GM12878 (cell line): ENCODE data around the gene BCAR3. TPM values are rescaled to one million over a fixed set of nuclear protein-coding genes. Genes with fewer than 3 reads are reported as not detected.

Experiments used
- ATAC-seq: fragments of 200-7000 bp; cut with Tn5 transposase; 3 replicates; pipeline ENCODE4 v1.9.1; 2020; ENCODE audit warnings: mild to moderate bottlenecking, moderate library complexity
- BruUV-seq: library from RNA; stranded (reverse); fragments of 400-500 nt; replicated peaks from 2 replicates; lab custom pipeline; 2021; lab: Mats Ljungman, UMichigan
- CTCF ChIA-PET: fragments of 300-600 bp; sonication (Branson Sonifier 250); formaldehyde crosslinking; extraction: SDS; loops from one replicate; lab custom pipeline; 2021; ENCODE audit warnings: inconsistent platforms; lab: Yijun Ruan, JAX
- POLR2A ChIA-PET: fragments of 350-600 bp; formaldehyde crosslinking; extraction: SDS; loops from one replicate; lab custom pipeline; 2021; ENCODE audit warnings: inconsistent platforms; lab: Charles Lee
- RAD21 ChIA-PET: fragments of 300-600 bp; sonication (Branson Sonifier 250); formaldehyde crosslinking; loops from one replicate; lab custom pipeline; 2023; ENCODE audit warnings: antibody characterized with exemption; ENCODE audit not compliant: unreplicated experiment; lab: Charles Lee
- SMC1A ChIA-PET: fragments of 300-600 bp; sonication (Branson Sonifier 250); formaldehyde crosslinking; loops from one replicate; lab custom pipeline; 2023; ENCODE audit not compliant: unreplicated experiment, uncharacterized antibody; lab: Charles Lee
- DNase-seq: peaks from one replicate; pipeline ENCODE4 v3.0.0-alpha.2; 2011; ENCODE audit warnings: low read depth, low spot score
- FAIRE-seq: peaks from 3 replicates; lab custom pipeline; 2011; peaks lifted over from hg19 to GRCh38; lab: Jason Lieb, UNC
- H2AFZ ChIP-seq: 2 replicates; pipeline ENCODE4 v1.6.0; 2011; ENCODE audit warnings: low read depth, low read length, control low read depth; ENCODE audit not compliant: control insufficient read depth
- H3K27ac ChIP-seq: 2 replicates; pipeline ENCODE4 v1.5.1; 2011; ENCODE audit warnings: control low read depth; ENCODE audit not compliant: control insufficient read depth, insufficient read depth
- H3K27me3 ChIP-seq, 2 experiments: replicated peaks in 1 of 2; 2 replicates each; pipeline versions ENCODE4 v1.6.0 to v1.6.1; 2011; ENCODE audit warnings: low read length in 1 of 2; ENCODE audit not compliant: control insufficient read depth in 2 of 2, insufficient read depth in 2 of 2
- H3K36me3 ChIP-seq, 2 experiments: 2 replicates each; pipeline ENCODE4 v1.5.1; 2011; ENCODE audit warnings: low read length in 1 of 2; ENCODE audit not compliant: control insufficient read depth in 2 of 2, insufficient read depth in 2 of 2
- H3K4me1 ChIP-seq: 2 replicates; pipeline ENCODE4 v1.6.1; 2011; ENCODE audit warnings: mild to moderate bottlenecking, low read length, moderate library complexity, mixed read lengths; ENCODE audit not compliant: control insufficient read depth, insufficient read depth
- H3K4me2 ChIP-seq: 2 replicates; pipeline ENCODE4 v1.6.0; 2011; ENCODE audit warnings: control low read depth; ENCODE audit not compliant: control insufficient read depth, insufficient read depth
- H3K4me3 ChIP-seq: fragments of 200-600 bp; sonication (generic); 2 replicates; pipeline ENCODE4 v1.5.1; 2016
- H3K79me2 ChIP-seq: 2 replicates; pipeline ENCODE4 v1.6.0; 2011; ENCODE audit warnings: low read length; ENCODE audit not compliant: control insufficient read depth, insufficient read depth
- H3K9ac ChIP-seq: 2 replicates; pipeline ENCODE4 v1.8.0; 2011; ENCODE audit warnings: low read length, control low read depth, mixed read lengths; ENCODE audit not compliant: control insufficient read depth, insufficient read depth
- H3K9me3 ChIP-seq: replicated peaks from 3 replicates; pipeline ENCODE4 v1.5.1; 2011; ENCODE audit warnings: mild to moderate bottlenecking, low read length; ENCODE audit not compliant: control insufficient read depth, insufficient read depth
- H4K20me1 ChIP-seq: 2 replicates; pipeline ENCODE4 v1.6.0; 2011; ENCODE audit not compliant: control insufficient read depth, insufficient read depth
- BACH1 ChIP-seq: fragments of 450-650 bp; IDR thresholded peaks from 2 replicates; pipeline ENCODE4 v1.6.1; 2017; ENCODE audit warnings: mild to moderate bottlenecking, borderline replicate concordance
- CBFB ChIP-seq: IDR thresholded peaks from 2 replicates; pipeline ENCODE4 v1.6.1; 2016; ENCODE audit warnings: antibody characterized with exemption, low read depth
- CREB1 ChIP-seq: IDR thresholded peaks from 2 replicates; pipeline ENCODE4 v1.6.1; 2012; ENCODE audit warnings: low read depth, mild to moderate bottlenecking, inconsistent platforms
- DPF2 ChIP-seq: fragments of 450-650 bp; IDR thresholded peaks from 2 replicates; pipeline ENCODE4 v1.6.1; 2017; ENCODE audit warnings: mild to moderate bottlenecking
- E2F4 ChIP-seq: IDR thresholded peaks from 2 replicates; pipeline ENCODE4 v1.6.1; 2012; ENCODE audit warnings: low read depth, low read length, improper control_type of control experiment
- EZH2 ChIP-seq: IDR thresholded peaks from 2 replicates; pipeline ENCODE4 v1.6.1; 2012; ENCODE audit warnings: low read depth, mild to moderate bottlenecking, control low read depth, inconsistent platforms, low read length, borderline replicate concordance; ENCODE audit not compliant: control insufficient read depth
- HDAC6 ChIP-seq: fragments of 200-600 bp; sonication (generic); IDR thresholded peaks from one replicate; pipeline ENCODE4 v1.8.0; 2017; ENCODE audit warnings: antibody characterized with exemption; ENCODE audit not compliant: unreplicated experiment
- IRF3 ChIP-seq: fragments of 450-650 bp; IDR thresholded peaks from 2 replicates; pipeline ENCODE4 v1.6.1; 2014; ENCODE audit warnings: mild to moderate bottlenecking
- LARP7 ChIP-seq: fragments of 450-650 bp; IDR thresholded peaks from 2 replicates; pipeline ENCODE4 v1.6.1; 2017; ENCODE audit warnings: mild to moderate bottlenecking
- MEF2A ChIP-seq: IDR thresholded peaks from 2 replicates; pipeline ENCODE4 v1.6.1; 2011; ENCODE audit warnings: low read depth, mild to moderate bottlenecking, low read length, moderate library complexity; ENCODE audit not compliant: insufficient read depth
- NFYA ChIP-seq: IDR thresholded peaks from 2 replicates; pipeline ENCODE4 v1.6.1; 2011; ENCODE audit warnings: low read depth, mild to moderate bottlenecking, low read length, improper control_type of control experiment, borderline replicate concordance
- NKRF ChIP-seq: fragments of 450-650 bp; conservative IDR thresholded peaks from 2 replicates; pipeline ENCODE4 v1.6.1; 2017; ENCODE audit warnings: mild to moderate bottlenecking, moderate library complexity
- NRF1 ChIP-seq: conservative IDR thresholded peaks from 2 replicates; pipeline ENCODE4 v1.6.1; 2011; ENCODE audit warnings: mild to moderate bottlenecking, low read depth, low read length, improper control_type of control experiment
- PAX8 ChIP-seq: fragments of 450-650 bp; IDR thresholded peaks from 2 replicates; pipeline ENCODE4 v1.6.1; 2017; ENCODE audit warnings: mild to moderate bottlenecking, moderate library complexity
- POLR2AphosphoS5 ChIP-seq: IDR thresholded peaks from 2 replicates; pipeline ENCODE4 v1.6.1; 2011; ENCODE audit warnings: mild to moderate bottlenecking, low read length, inconsistent platforms
- RCOR1 ChIP-seq: conservative IDR thresholded peaks from 2 replicates; pipeline ENCODE4 v1.6.1; 2012; ENCODE audit warnings: low read depth, low read length, improper control_type of control experiment
- RELA ChIP-seq: fragments of 450-650 bp; IDR thresholded peaks from 2 replicates; pipeline ENCODE4 v1.8.0; 2014; ENCODE audit warnings: borderline replicate concordance; ENCODE audit not compliant: partially characterized antibody
- SUZ12 ChIP-seq: fragments of 200-600 bp; sonication (generic); IDR thresholded peaks from one replicate; pipeline ENCODE4 v1.6.1; 2018; ENCODE audit warnings: antibody characterized with exemption, mild to moderate bottlenecking; ENCODE audit not compliant: unreplicated experiment
- ZBTB11 ChIP-seq: fragments of 450-650 bp; formaldehyde crosslinking; IDR thresholded peaks from 2 replicates; pipeline ENCODE4 v1.5.0; 2022; ENCODE audit warnings: mild to moderate bottlenecking, missing genetic modification characterization
- in situ Hi-C: fragments of 300-500 bp; cut with MboI; formaldehyde crosslinking; loops from 9 replicates; pipeline ENCODE4 v1.14.3; 2018; ENCODE audit warnings: mixed read lengths
- intact Hi-C: fragments of 100-400 bp; cut with micrococcal nuclease; formaldehyde crosslinking; loops from one replicate; pipeline ENCODE4 v1.14.2; 2022; ENCODE audit not compliant: unreplicated experiment
- polyA plus RNA-seq, 11 experiments: library from polyadenylated mRNA; depleted of rRNA in 4 of 11; unstranded in 6 of 11; stranded (reverse) in 5 of 11; fragments of >200 nt; fragmentation: Nextera tagmentation in 4 of 11; fragmentation: Illumina TruSeq in 1 of 11; extraction: Ambion mirVana in 4 of 11; extraction: Trizol in 1 of 11; gene quantifications; 1 replicate in 1 of 11; 2 replicates in 10 of 11; pipeline versions ENCODE4 v1.2.1 to v1.2.3, GENCODE V29; 2011 to 2016; ENCODE audit warnings: inconsistent platforms in 2 of 11, missing spikeins in 2 of 11, low read depth in 1 of 11
- total RNA-seq, 4 experiments: library from RNA; depleted of rRNA in 3 of 4; stranded (reverse); fragments of >200 nt in 3 of 4; fragmentation: Illumina TruSeq in 1 of 4; extraction: Trizol in 1 of 4; gene quantifications; 2 replicates each; pipeline versions ENCODE4 v1.2.1 to v1.2.3, GENCODE V29; 2013 to 2021

The BCAR3 gene
- total and polyA plus RNA-seq, 10 of the 15 experiments (the other 5 are each of a cell fraction or from before 2014, with no cell fraction given) = 1.3 to 6.6 (median 1.8) TPM

GRCh38 chr1:93623436-93623835 is 58.2 kb downstream of the BCAR3 start:
- no peak for DNase-seq
- no peak overlapping the region for H3K4me2 ChIP-seq
- H3K36me3 ChIP-seq = no peaks in the 10 kb centered on the region
- H3K79me2 ChIP-seq = no peaks in the 10 kb centered on the region
- no peaks in the 10 kb centered on the region for H3K9me3 ChIP-seq
- POLR2A ChIA-PET = interaction anchor here (0.6 kb wide), 1 partner anchor 122 kb away, joined by 3 read pairs; no protein-coding TSS in a partner anchor
- TF ChIP-seq NFYA (no peak), CBFB (no peak), NKRF (no peak), HDAC6 (no peak), RCOR1 (no peak), BACH1 (no peak), CREB1 (no peak), IRF3 (no peak), EZH2 (no peak), ZBTB11 (CRISPR knock-in tag) (no peak), MEF2A (no peak), LARP7 (no peak), PAX8 (no peak), RELA (no peak), POLR2AphosphoS5 (no peak), DPF2 (no peak), SUZ12 (no peak), NRF1 (no peak), E2F4 (no peak)
- no TSS peak for BruUV-seq
- no peak overlapping the region for H2AFZ ChIP-seq
- in situ Hi-C loops (loop anchor here (10.0 kb wide), 1 partner anchor 319 kb away; no protein-coding TSS in a partner anchor), intact Hi-C loops (no loop called here)
- no peaks in the 10 kb centered on the region; a peak in 1 of 4 replicates for H3K27me3 ChIP-seq
- no peaks in the 10 kb centered on the region for H4K20me1 ChIP-seq
- RAD21 ChIA-PET = interaction anchor here (13.7 kb wide), 1 partner anchor 192 kb away, joined by 483 read pairs; no protein-coding TSS in a partner anchor
- SMC1A ChIA-PET = interaction anchor here (1.5 to 18.3 kb wide), 2 partner anchors 16 to 192 kb away, joined by 3 to 505 read pairs; no protein-coding TSS in a partner anchor
- ATAC-seq = no peak
- no peak overlapping the region for H3K9ac ChIP-seq
- no peaks in the 10 kb centered on the region for H3K4me1 ChIP-seq
- CTCF ChIA-PET = interaction anchor here (1.5 to 13.7 kb wide), 3 partner anchors 191 to 320 kb away, joined by 4 to 555 read pairs (median 6); no protein-coding TSS in a partner anchor
- no peak overlapping the region for H3K4me3 ChIP-seq
- FAIRE-seq = no peak
- H3K27ac ChIP-seq = no peak overlapping the region
